Adrenal gland (tissue), 12 donors: ENCODE data around the gene CASP4. TPM values are rescaled to one million over a fixed set of nuclear protein-coding genes. Genes with fewer than 3 reads are reported as not detected.

ENCODE experiments used
- DNase-seq, 7 donors: peaks; one replicate each; pipeline ENCODE4 v3.0.0-alpha.2; 2019 to 2020
- H3K27ac ChIP-seq, 5 donors: fragments of 200-600 bp; sonication (generic) in 4 of 5; 1 replicate in 3 of 5; 2 replicates in 2 of 5; pipeline versions ENCODE4 v1.5.1 to v1.8.0; 2016 to 2020; ENCODE audit warnings: mild to moderate bottlenecking in 1 of 5
- H3K27me3 ChIP-seq: fragments of 200-600 bp; 2 replicates; pipeline ENCODE4 v1.8.0; 2021
- H3K36me3 ChIP-seq, 2 donors: fragments of 200-600 bp; replicated peaks in 1 of 2; 1 replicate in 1 of 2; 2 replicates in 1 of 2; pipeline versions ENCODE4 v1.5.1 to v1.8.0; 2018 to 2022
- H3K4me1 ChIP-seq, 2 donors: fragments of 200-600 bp; replicated peaks in 1 of 2; 1 replicate in 1 of 2; 2 replicates in 1 of 2; pipeline versions ENCODE4 v1.5.1 to v1.8.0; 2018 to 2021
- H3K4me3 ChIP-seq, 4 donors: fragments of 200-600 bp; sonication (generic) in 3 of 4; one replicate each; pipeline ENCODE4 v1.5.1; 2016 to 2018
- H3K9me3 ChIP-seq, 3 donors: fragments of 200-600 bp; sonication (generic) in 1 of 3; replicated peaks in 1 of 3; 1 replicate in 2 of 3; 2 replicates in 1 of 3; pipeline versions ENCODE4 v1.5.1 to v1.8.0; 2016 to 2021
- CTCF ChIP-seq, 6 experiments: fragments of 450-650 bp in 4 of 6; fragments of 200-600 bp in 2 of 6; sonication (generic) in 1 of 6; IDR thresholded peaks; 1 replicate in 5 of 6; 2 replicates in 1 of 6; pipeline versions ENCODE4 v1.5.1 to v1.8.0; 2016 to 2021; ENCODE audit warnings: antibody characterized with exemption in 6 of 6, mild to moderate bottlenecking in 2 of 6, moderate library complexity in 1 of 6
- POLR2A ChIP-seq, 2 donors: fragments of 450-650 bp; IDR thresholded peaks; one replicate each; pipeline ENCODE4 v1.6.1; 2017; ENCODE audit warnings: antibody characterized with exemption in 2 of 2, mild to moderate bottlenecking in 2 of 2, moderate library complexity in 1 of 2
- WGBS, 4 donors: extraction: QIAGEN DNeasy Blood & Tissue Kit in 2 of 4; methylation state at CpG; one replicate each; pipeline versions ENCODE4 v1.1.5 to v1.1.7; 2013 to 2017; 5-methylcytosine and 5-hydroxymethylcytosine counted together
- intact Hi-C, 2 donors: fragments of 100-400 bp; cut with DNase I; formaldehyde crosslinking; loops; one replicate each; pipeline versions ENCODE4 v1.14.1 to v1.15.0; 2022 to 2023
- polyA plus RNA-seq, 3 donors: library from polyadenylated mRNA; stranded (reverse); fragments of 200-250 nt in 2 of 3; fragments of 350-450 nt in 1 of 3; fragmentation: Illumina TruSeq in 1 of 3; extraction: RNeasy Lipid Tissue Mini Kit (QIAGEN cat#74804) in 1 of 3; gene quantifications; one replicate each; pipeline ENCODE4 v1.2.3, GENCODE V29; 2013 to 2014
- total RNA-seq, 9 donors: library from RNA; depleted of rRNA in 4 of 9; stranded (reverse); fragments of >200 nt in 4 of 9; fragments of 120-200 nt in 1 of 9; fragmentation: NEBNext Ultra II Directional in 1 of 9; extraction: Animal tissue kit (Norgen Biotek cat#: 25700) in 1 of 9; gene quantifications; one replicate each; pipeline versions ENCODE4 v1.1.0 to v1.2.4, GENCODE V29; 2013 to 2023
- donor health status: healthy with polysubstance abuse.
- donor health status: Bipolar disorder and iron deficiency.
- donor health status: DM: yes; HTN: yes; CAD: no.
- donor health status: DM: no; HTN: no; CAD: no.
- donor health status: DM: no; HTN: no; CAD: no.
- donor health status: DM: yes; HTN: yes; CAD: no.

The CASP4 gene
- total and polyA plus RNA-seq, 12 donors: 29.0 to 81.2 (median 49.9) TPM

DNA sequence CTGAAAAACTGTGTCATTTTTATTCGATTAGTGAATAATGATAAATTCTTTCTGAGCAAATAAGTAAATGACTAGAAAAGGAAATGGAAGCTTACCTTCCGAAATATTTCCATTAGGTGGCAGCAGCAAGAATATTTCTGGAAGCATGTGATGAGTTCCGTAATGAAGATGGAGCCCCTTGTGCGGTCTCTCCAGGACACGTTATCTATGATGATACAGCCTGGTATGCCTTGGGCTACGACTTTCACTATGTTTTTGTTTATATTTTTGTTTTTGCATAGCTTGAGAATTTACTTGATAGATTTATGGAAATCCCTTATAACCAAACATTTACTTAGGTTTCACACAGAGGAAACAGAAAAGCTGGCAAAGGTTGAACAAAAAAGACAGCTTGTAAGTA lies 28.9 kb upstream of the CASP4 start:
- DNase-seq: no peak
- TF ChIP-seq POLR2A (IDR thresholded peaks at IDR 0.05) (no peak), CTCF (IDR thresholded peaks at IDR 0.05) (no peak)
- Histone ChIP-seq H3K4me1 (no peaks in the 10 kb centered on the region), H3K4me3 (no peak overlapping the region), H3K36me3 (no peaks in the 10 kb centered on the region), H3K9me3 (no peaks in the 10 kb centered on the region), H3K27ac (no peak overlapping the region), H3K27me3 (no peaks in the 10 kb centered on the region)
- 62 to 74% (median 67%) methylated on average over 6 of the region's 6 CpGs for WGBS, 4 donors
- intact Hi-C loops: no loop called here

GRCh38 chr11:104995001-104995408 lies 26.6 kb upstream of the CASP4 start:
- TF ChIP-seq POLR2A (IDR thresholded peaks at IDR 0.05): no peak
- TF ChIP-seq CTCF (IDR thresholded peaks at IDR 0.05): no peak
- intact Hi-C loops: no loop called here
- Histone ChIP-seq H3K36me3 (no peaks in the 10 kb centered on the region), H3K4me3 (no peak overlapping the region), H3K4me1 (no peaks in the 10 kb centered on the region), H3K9me3 (no peaks in the 10 kb centered on the region), H3K27me3 (no peaks in the 10 kb centered on the region), H3K27ac (no peak overlapping the region)
- WGBS, 4 donors: 38 to 67% (median 57%) methylated on average over 2 of the region's 2 CpGs
- DNase-seq: no peak

GRCh38 chr11:104992781-104993180 lies 24.4 kb upstream of the CASP4 start:
- 38 to 60% (median 58%) methylated on average over 1 of the region's 1 CpG for WGBS, 4 donors

DNA sequence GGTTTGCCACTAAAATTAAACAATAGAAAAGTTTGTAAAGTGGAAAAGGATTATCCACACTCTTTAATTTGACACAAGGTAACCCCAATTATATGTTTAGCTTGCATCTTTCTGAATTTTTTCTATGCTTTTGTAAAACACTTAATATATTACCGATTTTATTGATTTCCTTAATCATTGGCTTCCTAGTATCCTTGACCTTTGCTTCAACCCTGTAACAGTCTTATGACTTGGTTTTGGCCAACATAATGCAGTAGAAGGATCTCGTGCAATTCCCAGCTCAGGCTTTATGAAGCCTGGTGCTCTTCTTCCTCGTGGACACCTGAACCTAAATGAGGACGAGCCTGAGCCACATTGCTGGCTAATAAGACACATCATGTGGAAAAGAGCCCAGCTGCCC lies 23.6 kb upstream of the CASP4 start:
- no peaks in the 10 kb centered on the region for H3K27me3 ChIP-seq
- H3K9me3 ChIP-seq: no peaks in the 10 kb centered on the region
- H3K36me3 ChIP-seq: no peaks in the 10 kb centered on the region
- 76 to 79% (median 78%) methylated on average over 4 of the region's 4 CpGs for WGBS, 4 donors
- TF ChIP-seq POLR2A (IDR thresholded peaks at IDR 0.05) (no peak), CTCF (IDR thresholded peaks at IDR 0.05) (no peak)
- no peak for DNase-seq
- no peak overlapping the region for H3K4me3 ChIP-seq
- H3K4me1 ChIP-seq: no peaks in the 10 kb centered on the region
- intact Hi-C loops: no loop called here
- H3K27ac ChIP-seq: no peak overlapping the region

More at GRCh38 chr11:104992781-104993180, 24.4 kb upstream of the CASP4 start:
- Histone ChIP-seq H3K9me3 (no peaks in the 10 kb centered on the region), H3K4me3 (no peak overlapping the region), H3K36me3 (no peaks in the 10 kb centered on the region), H3K4me1 (no peaks in the 10 kb centered on the region), H3K27me3 (no peaks in the 10 kb centered on the region), H3K27ac (no peak overlapping the region)
- TF ChIP-seq POLR2A (IDR thresholded peaks at IDR 0.05) (no peak), CTCF (IDR thresholded peaks at IDR 0.05) (no peak)
- DNase-seq: no peak
- intact Hi-C loops: no loop called here
